ENCODE measurements around the gene PITX3. TPM values are rescaled to one million over a fixed set of nuclear protein-coding genes. Genes with fewer than 3 reads are reported as not detected.

PITX3 gene
- polyA plus RNA-seq, 1 of the 3 experiments (the other 2 are of a cell fraction) = not detected

GRCh38 chr10:102255404-102255803 is 14.1 kb upstream of the PITX3 start (continued):
- no peak for TF ChIP-seq USF1 (IDR thresholded peaks at IDR 0.05; ENCODE audit: borderline replicate concordance, low read depth)
- TF ChIP-seq, protein P1, sequence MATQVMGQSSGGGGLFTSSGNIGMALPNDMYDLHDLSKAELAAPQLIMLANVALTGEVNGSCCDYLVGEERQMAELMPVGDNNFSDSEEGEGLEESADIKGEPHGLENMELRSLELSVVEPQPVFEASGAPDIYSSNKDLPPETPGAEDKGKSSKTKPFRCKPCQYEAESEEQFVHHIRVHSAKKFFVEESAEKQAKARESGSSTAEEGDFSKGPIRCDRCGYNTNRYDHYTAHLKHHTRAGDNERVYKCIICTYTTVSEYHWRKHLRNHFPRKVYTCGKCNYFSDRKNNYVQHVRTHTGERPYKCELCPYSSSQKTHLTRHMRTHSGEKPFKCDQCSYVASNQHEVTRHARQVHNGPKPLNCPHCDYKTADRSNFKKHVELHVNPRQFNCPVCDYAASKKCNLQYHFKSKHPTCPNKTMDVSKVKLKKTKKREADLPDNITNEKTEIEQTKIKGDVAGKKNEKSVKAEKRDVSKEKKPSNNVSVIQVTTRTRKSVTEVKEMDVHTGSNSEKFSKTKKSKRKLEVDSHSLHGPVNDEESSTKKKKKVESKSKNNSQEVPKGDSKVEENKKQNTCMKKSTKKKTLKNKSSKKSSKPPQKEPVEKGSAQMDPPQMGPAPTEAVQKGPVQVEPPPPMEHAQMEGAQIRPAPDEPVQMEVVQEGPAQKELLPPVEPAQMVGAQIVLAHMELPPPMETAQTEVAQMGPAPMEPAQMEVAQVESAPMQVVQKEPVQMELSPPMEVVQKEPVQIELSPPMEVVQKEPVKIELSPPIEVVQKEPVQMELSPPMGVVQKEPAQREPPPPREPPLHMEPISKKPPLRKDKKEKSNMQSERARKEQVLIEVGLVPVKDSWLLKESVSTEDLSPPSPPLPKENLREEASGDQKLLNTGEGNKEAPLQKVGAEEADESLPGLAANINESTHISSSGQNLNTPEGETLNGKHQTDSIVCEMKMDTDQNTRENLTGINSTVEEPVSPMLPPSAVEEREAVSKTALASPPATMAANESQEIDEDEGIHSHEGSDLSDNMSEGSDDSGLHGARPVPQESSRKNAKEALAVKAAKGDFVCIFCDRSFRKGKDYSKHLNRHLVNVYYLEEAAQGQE (IDR thresholded peaks at IDR 0.05; ENCODE audit: low read depth, low read length) = no peak
- no peak for TF ChIP-seq GABPA (IDR thresholded peaks at IDR 0.05; ENCODE audit: low read depth)

- POLR2A ChIA-PET = no interaction called here
Observed at GRCh38 chr10:102254426-102254825, 13.1 kb upstream of the PITX3 start.

More at GRCh38 chr10:102254426-102254825, 13.1 kb upstream of the PITX3 start:
- H3K79me2 ChIP-seq (ENCODE audit: insufficient read depth) = peaks cover 97% of the 10 kb centered on the region
- no peak overlapping the region for H2AFZ ChIP-seq (ENCODE audit: low read depth)
- DNase-seq = no peak
- WGBS (ENCODE audit: low lambda C conversion rate) = 80% methylated on average over 1 of the region's 1 CpG
- H4K20me1 ChIP-seq (ENCODE audit: insufficient read depth) = peaks cover 61% of the 10 kb centered on the region
- no peaks in the 10 kb centered on the region for H3F3A ChIP-seq (replicated peaks; ENCODE audit: insufficient read depth)
- H3K4me2 ChIP-seq = no peak overlapping the region
- H3K9ac ChIP-seq = no peak overlapping the region
- no peaks in the 10 kb centered on the region for H3K9me2 ChIP-seq
- H3K9me3 ChIP-seq = no peaks in the 10 kb centered on the region
- H3K4me3 ChIP-seq (ENCODE audit: low read depth in 2 of 2, low read length in 1 of 2) = no peak overlapping the region
- peaks cover 4 to 7% of the 10 kb centered on the region in 2 experiments for H3K36me3 ChIP-seq (replicated peaks in 1 of 2; ENCODE audit: control insufficient read depth in 1 of 2, insufficient read depth in 2 of 2, low read length in 1 of 2)
- no peaks in the 10 kb centered on the region for H3K27me3 ChIP-seq (ENCODE audit: insufficient read depth)
- H3K4me1 ChIP-seq (ENCODE audit: control insufficient read depth in 1 of 2, insufficient read depth in 2 of 2, low read depth in 1 of 2, low read length in 1 of 2) = no peaks in the 10 kb centered on the region
- no peak for TF ChIP-seq POLR2AphosphoS5 (IDR thresholded peaks at IDR 0.05; ENCODE audit: low read depth, low read length)
- TF ChIP-seq RFX5 (IDR thresholded peaks at IDR 0.05; ENCODE audit: low read length) = no peak
- TF ChIP-seq CTCF (IDR thresholded peaks at IDR 0.05) = no peak
- no peak for TF ChIP-seq TCF12 (IDR thresholded peaks at IDR 0.05)
- TF ChIP-seq SMC3 (IDR thresholded peaks at IDR 0.05; ENCODE audit: low read depth, low read length) = no peak
- TF ChIP-seq NRF1 (IDR thresholded peaks at IDR 0.05; ENCODE audit: low read depth, low read length) = no peak
- no peak for TF ChIP-seq TEAD4 (IDR thresholded peaks at IDR 0.05; ENCODE audit: borderline replicate concordance, insufficient read depth)
- no peak for TF ChIP-seq ELF1 (IDR thresholded peaks at IDR 0.05)
- no peak overlapping the region for H3K27ac ChIP-seq (ENCODE audit: low read depth in 2 of 2, low read length in 1 of 2)
- CTCF ChIA-PET = interaction anchor here (0.7 to 1.8 kb wide), 5 partner anchors 13 to 1719 kb away, joined by 3 to 5 read pairs (median 3); partner anchors contain the start of genes HIF1AN and PITX3

Measured in SK-N-SH (cell line).